Right atrium auricular region (tissue), 2 donors: ENCODE measurements around the gene CYB5D1. TPM values are rescaled to one million over a fixed set of nuclear protein-coding genes. Genes with fewer than 3 reads are reported as not detected.

Experiments
- DNase-seq: peaks from one replicate; pipeline ENCODE4 v3.0.0-alpha.2; 2019; ENCODE audit warnings: low spot score
- H3K27ac ChIP-seq, 2 donors: fragments of 200-600 bp; sonication (generic); 1 replicate in 1 of 2; 2 replicates in 1 of 2; pipeline ENCODE4 v1.5.1; 2016 to 2019
- H3K27me3 ChIP-seq, 2 donors: fragments of 200-600 bp; sonication (generic); one replicate each; pipeline versions ENCODE4 v1.5.1 to v1.6.0; 2017 to 2019
- H3K36me3 ChIP-seq: fragments of 200-600 bp; sonication (generic); one replicate; pipeline ENCODE4 v1.5.1; 2016
- H3K4me1 ChIP-seq, 2 donors: fragments of 200-600 bp; sonication (generic); one replicate each; pipeline versions ENCODE4 v1.5.1 to v1.6.0; 2017 to 2019
- H3K4me3 ChIP-seq, 2 donors: fragments of 200-600 bp; sonication (generic); 1 replicate in 1 of 2; 2 replicates in 1 of 2; pipeline ENCODE4 v1.5.1; 2017 to 2019; ENCODE audit warnings: mild to moderate bottlenecking in 1 of 2, moderate library complexity in 1 of 2
- H3K9me3 ChIP-seq, 2 donors: fragments of 200-600 bp; sonication (generic); one replicate each; pipeline ENCODE4 v1.5.1; 2019
- total RNA-seq, 2 donors: library from RNA; depleted of rRNA; stranded (reverse); fragments of >200 nt; gene quantifications; one replicate each; pipeline ENCODE4 v1.1.0, GENCODE V29; 2016
- TF ChIP-seq, protein P1 (sequence below), 2 donors: fragments of 200-600 bp; sonication (generic); IDR thresholded peaks; one replicate each; pipeline ENCODE4 v1.5.1; 2019; ENCODE audit warnings: antibody characterized with exemption in 2 of 2

Gene CYB5D1
- total RNA-seq, 2 donors from 2014 or later, result 5.1 to 6.8 TPM

DNA sequence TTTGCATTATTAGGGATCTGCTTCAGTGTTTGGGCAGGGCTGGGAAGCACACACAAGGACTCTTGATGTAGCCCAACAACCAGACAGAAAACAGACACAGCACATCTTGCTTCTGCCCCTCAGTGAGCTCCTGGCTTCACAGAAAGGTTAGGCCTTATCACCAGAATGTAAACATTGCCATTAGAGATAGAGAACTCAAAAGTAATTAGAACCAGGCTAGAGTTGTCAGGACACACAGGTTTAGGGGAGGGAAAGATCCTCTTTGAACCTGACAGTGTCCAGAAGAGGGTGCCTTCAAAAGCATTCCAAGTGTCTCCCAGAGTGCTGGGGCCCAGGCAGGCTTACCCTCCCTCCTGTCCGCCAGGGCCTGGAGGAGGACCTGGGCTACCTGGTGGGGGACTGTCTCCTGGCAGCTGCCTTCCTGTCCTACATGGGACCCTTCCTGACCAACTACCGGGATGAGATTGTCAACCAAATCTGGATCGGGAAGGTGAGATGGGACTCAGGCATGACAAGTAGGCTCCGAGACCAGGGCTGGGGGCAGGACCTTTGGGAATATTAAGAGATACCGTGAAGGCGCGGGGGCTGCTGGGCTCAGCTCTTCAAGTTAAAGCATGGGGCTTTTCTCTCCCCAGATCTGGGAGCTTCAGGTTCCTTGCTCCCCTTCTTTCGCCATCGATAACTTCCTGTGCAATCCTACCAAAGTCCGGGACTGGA is 40.7 kb upstream of the CYB5D1 start:
- TF ChIP-seq, protein P1, sequence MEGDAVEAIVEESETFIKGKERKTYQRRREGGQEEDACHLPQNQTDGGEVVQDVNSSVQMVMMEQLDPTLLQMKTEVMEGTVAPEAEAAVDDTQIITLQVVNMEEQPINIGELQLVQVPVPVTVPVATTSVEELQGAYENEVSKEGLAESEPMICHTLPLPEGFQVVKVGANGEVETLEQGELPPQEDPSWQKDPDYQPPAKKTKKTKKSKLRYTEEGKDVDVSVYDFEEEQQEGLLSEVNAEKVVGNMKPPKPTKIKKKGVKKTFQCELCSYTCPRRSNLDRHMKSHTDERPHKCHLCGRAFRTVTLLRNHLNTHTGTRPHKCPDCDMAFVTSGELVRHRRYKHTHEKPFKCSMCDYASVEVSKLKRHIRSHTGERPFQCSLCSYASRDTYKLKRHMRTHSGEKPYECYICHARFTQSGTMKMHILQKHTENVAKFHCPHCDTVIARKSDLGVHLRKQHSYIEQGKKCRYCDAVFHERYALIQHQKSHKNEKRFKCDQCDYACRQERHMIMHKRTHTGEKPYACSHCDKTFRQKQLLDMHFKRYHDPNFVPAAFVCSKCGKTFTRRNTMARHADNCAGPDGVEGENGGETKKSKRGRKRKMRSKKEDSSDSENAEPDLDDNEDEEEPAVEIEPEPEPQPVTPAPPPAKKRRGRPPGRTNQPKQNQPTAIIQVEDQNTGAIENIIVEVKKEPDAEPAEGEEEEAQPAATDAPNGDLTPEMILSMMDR (IDR thresholded peaks at IDR 0.05), result no peak

DNA sequence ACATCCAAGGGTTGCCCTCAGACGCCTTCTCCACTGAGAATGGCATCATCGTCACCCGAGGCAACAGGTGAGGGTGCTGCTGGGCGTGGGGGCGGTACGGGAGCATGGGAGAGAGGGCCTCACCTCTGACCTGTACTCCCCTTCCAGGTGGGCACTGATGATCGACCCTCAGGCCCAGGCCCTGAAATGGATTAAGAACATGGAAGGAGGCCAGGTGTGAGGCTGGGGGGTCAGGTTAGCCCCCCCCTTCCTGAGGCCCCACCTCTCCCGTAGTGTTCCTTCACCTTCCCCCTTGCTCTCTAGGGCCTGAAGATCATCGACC is 40.2 kb upstream of the CYB5D1 start:
- Histone ChIP-seq H3K27ac (no peak overlapping the region), H3K36me3 (no peaks in the 10 kb centered on the region), H3K4me3 (no peak overlapping the region), H3K27me3 (no peaks in the 10 kb centered on the region), H3K9me3 (no peaks in the 10 kb centered on the region), H3K4me1 (no peaks in the 10 kb centered on the region)
- TF ChIP-seq, protein P1 (IDR thresholded peaks at IDR 0.05), result no peak
- DNase-seq, result no peak

More for the DNA sequence above, 40.7 kb upstream of the CYB5D1 start:
- H3K27ac ChIP-seq, result no peak overlapping the region
- no peak for DNase-seq
- no peaks in the 10 kb centered on the region for H3K36me3 ChIP-seq
- H3K4me1 ChIP-seq, result no peaks in the 10 kb centered on the region
- no peak overlapping the region for H3K4me3 ChIP-seq
- H3K27me3 ChIP-seq, result no peaks in the 10 kb centered on the region
- no peaks in the 10 kb centered on the region for H3K9me3 ChIP-seq

DNA sequence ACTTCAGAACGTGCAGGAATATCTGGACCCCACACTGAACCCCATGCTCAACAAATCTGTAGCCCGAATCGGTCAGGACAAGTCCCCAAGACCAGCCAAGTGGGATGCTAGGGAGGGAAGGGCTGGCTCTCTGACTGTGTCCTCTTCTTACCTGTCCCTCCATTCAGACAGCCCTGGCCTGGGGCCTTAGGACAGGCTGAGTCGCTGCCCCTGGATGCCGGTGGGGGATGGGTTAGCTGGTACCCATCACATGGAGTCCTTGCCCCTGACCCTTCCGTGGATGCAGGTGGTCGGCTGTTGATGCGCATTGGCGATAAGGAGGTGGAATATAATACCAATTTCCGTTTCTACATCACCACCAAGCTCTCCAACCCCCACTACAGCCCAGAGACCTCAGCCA is 39.8 kb upstream of the CYB5D1 start:
- H3K36me3 ChIP-seq, result no peaks in the 10 kb centered on the region
- H3K27ac ChIP-seq, result no peak overlapping the region
- no peak for DNase-seq
- no peaks in the 10 kb centered on the region for H3K9me3 ChIP-seq
- no peaks in the 10 kb centered on the region for H3K27me3 ChIP-seq
- H3K4me3 ChIP-seq, result no peak overlapping the region
- no peaks in the 10 kb centered on the region for H3K4me1 ChIP-seq
- TF ChIP-seq, protein P1 (IDR thresholded peaks at IDR 0.05), result no peak

DNA sequence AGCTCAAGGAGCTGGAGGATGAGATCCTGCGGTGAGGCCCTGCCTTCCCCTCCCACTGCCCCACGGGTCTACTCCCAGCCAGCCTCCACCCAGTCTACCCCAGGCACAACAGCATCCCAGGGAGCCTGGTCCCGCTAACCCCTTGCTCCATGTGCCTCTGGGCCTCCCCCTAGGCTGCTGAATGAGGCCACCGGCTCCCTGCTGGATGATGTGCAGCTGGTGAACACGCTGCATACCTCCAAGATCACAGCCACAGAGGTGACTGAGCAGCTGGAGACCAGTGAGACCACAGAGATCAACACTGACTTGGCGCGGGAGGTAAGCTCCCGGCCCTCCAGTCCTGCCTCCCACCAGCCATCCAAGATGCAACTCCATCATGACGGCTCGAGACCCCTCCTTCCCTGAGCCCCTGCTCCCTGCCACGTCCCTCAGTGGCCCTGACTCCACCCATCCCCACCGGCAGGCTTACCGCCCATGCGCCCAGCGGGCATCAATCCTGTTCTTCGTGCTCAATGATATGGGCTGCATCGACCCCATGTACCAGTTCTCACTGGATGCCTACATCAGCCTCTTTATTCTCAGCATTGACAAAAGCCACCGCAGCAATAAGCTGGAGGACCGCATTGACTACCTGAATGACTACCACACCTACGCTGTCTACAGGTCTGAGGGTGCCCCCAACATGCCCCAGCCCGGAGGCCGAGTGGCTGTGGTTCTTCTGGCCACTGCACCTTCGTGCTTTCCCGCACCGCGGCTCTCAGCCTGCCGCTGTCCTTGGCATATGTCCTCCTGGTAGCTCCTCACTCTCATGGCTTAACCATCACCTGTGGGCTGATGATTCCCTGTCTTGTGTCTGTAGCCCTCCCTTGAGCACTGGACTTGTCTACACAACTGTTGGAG is 38.8 kb upstream of the CYB5D1 start:
- TF ChIP-seq, protein P1 (IDR thresholded peaks at IDR 0.05), result no peak
- no peak for DNase-seq
- Histone ChIP-seq H3K27ac (no peak overlapping the region), H3K36me3 (no peaks in the 10 kb centered on the region), H3K9me3 (no peaks in the 10 kb centered on the region), H3K27me3 (no peaks in the 10 kb centered on the region), H3K4me3 (no peak overlapping the region), H3K4me1 (no peaks in the 10 kb centered on the region)

DNA sequence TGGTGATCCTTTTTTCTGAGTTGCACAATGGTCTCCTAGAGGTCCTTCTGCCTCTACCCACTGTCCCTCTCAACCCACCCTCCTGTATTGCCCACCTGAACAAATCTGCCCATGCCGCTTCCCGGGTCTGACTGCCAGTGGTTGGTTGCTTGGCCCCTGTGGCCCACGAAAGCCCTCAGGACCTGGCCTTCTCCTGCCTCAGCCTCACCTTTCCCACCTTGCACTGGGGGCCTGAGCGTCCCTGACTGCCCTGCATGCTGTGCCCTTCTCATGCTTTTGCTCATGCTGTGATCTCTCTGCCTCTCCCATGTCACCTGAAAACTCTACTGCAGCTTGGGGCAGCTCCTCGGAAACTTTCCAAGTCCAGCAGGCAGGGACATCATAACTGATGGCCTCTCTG is 37.6 kb upstream of the CYB5D1 start:
- H3K36me3 ChIP-seq, result no peaks in the 10 kb centered on the region
- H3K27me3 ChIP-seq, result no peaks in the 10 kb centered on the region
- TF ChIP-seq, protein P1 (IDR thresholded peaks at IDR 0.05), result no peak
- H3K9me3 ChIP-seq, result no peaks in the 10 kb centered on the region
- DNase-seq, result no peak
- no peaks in the 10 kb centered on the region for H3K4me1 ChIP-seq
- no peak overlapping the region for H3K27ac ChIP-seq
- H3K4me3 ChIP-seq, result no peak overlapping the region
